Activated CD4-positive, alpha-beta T cell treated with anti-CD3 and anti-CD28 coated beads, Interleukin-2, amount 50 U/mL, for 48 hours (primary cell): Measurements from ENCODE around the gene IL22.
A peak's percentile ranks its signal among the peaks of the same experiment; 100 is the strongest.

Experiments used
- DNase-seq, 2 experiments: peaks; one replicate each; pipeline ENCODE4 v3.0.0-alpha.2; 2020

The IL22 gene, protein sequence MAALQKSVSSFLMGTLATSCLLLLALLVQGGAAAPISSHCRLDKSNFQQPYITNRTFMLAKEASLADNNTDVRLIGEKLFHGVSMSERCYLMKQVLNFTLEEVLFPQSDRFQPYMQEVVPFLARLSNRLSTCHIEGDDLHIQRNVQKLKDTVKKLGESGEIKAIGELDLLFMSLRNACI

DNA sequence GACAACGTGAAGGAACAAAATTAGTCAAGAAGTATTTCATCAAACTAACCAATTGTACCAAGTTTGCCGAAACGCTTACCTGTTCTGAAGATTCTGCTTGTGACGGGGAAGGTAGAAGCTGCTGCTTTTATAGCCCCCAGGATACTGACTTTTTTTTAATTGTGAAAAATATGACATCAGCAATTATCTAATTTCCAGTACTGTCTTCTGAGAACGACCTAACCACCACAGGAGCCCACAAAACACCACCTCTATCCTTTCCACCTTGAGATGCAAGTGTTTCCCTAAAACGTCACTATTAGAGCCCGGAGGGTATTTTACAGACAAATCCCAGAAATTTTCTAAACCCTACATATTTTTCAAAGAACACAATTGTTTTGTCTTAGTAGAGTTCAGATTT, at the start of gene IL22:
IL22 (minus strand) TSS at position 101 of the 400 bp plus-strand sequence. CDS start 156 bp downstream, outside the sequence.
- DNase-seq: no peak

- no peak for DNase-seq
These were observed 44.5 kb upstream of the IL22 start for GRCh38 chr12:68297929-68298328.

- no peak for DNase-seq
These were observed 40.8 kb upstream of the IL22 start for GRCh38 chr12:68294251-68294650.

DNA sequence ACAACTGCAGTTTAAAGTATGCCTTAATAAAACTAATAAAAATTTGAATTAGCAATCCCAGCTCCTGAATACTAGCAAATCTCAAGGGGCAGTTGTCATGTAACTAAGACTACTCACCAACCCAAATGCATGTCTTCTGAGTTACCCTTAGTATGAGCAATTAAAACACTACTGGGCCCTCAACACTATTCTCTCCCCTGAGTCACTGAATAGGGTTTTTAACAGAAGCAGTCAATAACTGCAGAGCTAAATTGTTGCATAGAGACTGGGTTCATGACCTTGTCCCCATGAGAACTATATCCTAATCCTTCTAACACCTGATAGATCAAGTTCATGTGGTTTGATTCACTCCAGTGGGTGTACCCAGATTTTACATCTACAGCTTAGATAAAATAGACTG, 39.9 kb upstream of the IL22 start:
- DNase-seq: no peak

- DNase-seq: no peak
These were observed 38.9 kb upstream of the IL22 start for GRCh38 chr12:68292151-68292943.

DNA sequence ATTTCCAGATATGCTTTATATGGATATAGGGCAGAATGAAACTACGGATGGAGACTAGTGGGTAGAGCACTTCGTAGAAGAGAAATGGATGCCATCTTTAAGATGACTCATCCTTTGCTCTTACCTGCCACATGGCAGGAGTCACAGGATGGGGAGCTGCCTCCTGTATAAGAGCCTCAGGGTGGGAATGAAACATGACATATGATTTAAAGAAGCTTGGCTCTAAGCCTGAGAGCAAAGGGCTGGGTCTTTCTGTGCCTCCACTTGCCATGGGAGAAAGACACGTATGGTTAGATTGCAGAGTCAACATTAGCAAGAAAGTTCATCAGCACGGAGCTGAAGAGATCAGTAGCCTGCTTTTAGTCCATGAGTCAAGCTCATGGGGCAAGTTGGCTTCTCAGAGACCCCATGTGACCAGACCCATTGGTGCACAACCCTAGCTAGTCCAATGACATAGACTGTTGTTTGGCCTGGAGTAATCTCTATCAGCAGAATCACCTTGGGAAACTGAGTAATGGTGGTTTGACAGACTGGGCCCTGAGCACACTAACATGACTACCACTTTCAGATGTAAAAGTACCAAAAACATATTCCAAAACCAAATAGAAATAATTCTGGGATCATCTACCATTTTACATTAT, 38.1 kb upstream of the IL22 start:
- DNase-seq: no peak

DNA sequence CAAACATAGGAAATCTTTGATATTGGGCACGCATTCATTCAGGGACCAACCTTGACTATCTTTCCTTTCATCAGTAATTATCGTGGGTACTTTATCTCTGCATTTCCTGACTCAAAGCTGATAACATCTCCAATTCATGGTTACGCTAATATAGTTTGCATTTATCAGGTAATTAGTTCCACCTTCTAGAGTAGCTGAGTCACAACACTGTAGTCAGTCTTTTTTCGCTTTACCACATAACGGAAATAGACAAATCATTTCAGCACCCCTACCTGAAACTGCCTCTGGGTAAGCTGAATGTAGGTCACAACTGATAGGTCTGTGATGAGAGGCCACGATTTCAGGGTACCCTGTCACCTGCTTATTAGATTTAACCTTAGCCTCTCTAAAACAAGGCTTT, 36.7 kb upstream of the IL22 start:
- peak; percentile 25 to 37 for DNase-seq

DNA sequence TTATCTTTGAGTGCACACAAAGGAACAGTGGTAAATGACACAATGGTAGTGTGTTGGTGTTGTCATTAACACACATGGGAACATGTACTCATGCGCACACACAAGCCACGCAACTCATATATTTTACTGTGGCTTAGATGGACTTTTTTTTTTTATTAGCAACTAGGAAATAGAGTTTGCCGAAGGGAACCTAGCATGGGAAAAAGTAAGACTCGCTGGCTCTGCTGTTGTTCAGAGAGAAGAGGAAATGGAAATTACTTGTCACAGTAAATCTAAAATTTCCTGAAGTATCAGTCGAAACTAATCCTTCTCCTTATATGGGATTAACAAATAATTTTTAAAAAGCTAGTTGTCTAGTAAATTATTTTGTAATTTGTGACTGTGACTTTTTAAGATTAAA, 33.7 kb upstream of the IL22 start:
- DNase-seq: no peak

DNA sequence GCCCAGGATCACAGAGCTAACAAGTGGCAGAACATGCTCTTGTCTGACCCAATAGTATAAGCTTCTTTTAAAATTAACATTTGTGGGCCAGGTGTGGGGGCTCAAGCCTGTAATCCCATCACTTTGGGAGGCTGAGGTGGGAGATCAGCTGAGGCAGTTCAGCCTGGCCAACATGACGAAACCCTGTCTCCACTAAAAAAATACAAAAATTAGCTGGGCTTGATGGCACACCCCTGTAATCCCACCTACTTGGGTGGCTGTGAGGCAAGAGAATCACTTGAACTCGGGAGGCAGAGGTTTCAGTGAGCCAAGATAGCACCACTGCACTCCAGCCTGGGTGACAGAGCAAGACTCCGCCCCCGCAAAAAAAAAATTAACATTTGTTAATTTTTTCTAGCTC, 33.0 kb upstream of the IL22 start:
- no peak for DNase-seq

- no peak for DNase-seq
These were observed 32.1 kb upstream of the IL22 start for GRCh38 chr12:68285541-68285940.

DNA sequence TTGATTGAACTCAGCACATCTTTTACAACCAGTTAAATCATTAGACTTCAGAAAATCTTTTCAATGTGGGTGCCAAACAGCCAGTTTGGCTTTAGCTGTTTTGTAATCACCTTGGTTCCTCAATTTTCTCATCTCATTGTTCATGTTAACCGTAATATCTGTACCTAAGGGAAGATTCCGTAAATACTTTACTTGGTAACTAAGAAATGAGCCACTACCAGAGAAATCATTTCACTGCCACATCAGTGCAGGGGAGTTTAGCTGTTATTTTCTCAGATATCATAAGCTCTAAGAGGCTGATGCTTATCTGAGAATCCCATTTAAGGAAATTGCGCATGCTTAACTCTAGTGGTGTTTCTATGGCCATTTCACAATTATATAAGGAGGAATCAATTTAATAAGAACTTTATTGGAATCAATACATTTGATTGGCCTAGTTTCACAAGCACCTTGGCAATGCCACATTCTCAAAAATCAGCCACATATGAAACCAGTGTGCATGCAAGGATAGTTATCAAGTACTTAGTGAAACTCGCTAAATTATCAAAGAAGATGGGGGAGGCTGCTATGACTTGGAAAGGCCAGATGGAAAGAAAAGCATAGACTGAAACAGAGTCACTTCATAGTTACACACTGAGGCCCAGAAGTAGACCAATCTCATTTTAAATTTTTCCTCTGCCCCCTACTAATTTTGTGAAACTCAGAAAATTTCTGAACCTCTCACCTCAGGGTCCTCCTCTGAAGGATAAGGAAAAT, 28.1 kb upstream of the IL22 start:
- DNase-seq: no peak

DNA sequence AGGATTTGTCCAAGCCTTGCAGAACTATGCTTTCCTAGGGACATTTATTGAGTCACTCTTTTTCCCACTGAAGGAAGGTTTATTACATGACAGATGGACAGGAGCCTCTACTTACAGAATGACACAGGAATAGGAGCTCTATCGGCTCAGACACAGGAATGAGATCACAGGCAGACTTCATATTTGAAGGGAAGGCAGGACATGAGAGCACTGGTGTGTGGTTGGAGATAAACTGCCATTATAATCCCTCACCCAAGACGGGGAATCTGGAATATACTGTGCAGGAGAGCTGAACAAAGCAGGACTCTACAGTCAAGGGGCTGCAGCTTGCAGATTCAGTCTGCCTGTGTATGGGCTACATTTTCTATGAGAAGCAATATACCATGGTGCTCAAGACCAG, 26.8 kb upstream of the IL22 start:
- DNase-seq: no peak

GRCh38 chr12:68279227-68280054, 26.0 kb upstream of the IL22 start:
- no peak for DNase-seq

GRCh38 chr12:68276402-68276930, 23.1 kb upstream of the IL22 start:
- DNase-seq: no peak

- DNase-seq: no peak
These were observed 19.3 kb upstream of the IL22 start for GRCh38 chr12:68272732-68273131.

- DNase-seq: no peak
These were observed 17.9 kb upstream of the IL22 start for GRCh38 chr12:68271346-68271745.

DNA sequence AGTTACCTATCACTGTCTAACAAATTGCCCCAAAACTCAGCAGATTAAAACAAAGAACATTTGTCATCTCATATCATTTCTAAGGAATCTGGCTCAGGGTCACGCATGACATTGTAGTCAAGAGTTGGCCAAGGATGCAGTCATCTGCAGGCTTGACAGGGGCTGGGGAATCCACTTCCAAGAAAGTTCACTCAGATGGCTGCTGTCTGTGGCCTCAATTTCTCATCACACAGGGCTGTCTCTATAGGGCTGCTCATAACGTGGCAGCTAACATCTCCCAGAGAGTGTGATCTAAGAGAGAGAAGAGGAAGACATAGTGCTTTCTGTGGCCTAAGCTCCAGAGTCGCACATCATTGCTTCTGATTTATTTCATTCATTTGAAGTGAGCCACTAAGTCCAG, 17.0 kb upstream of the IL22 start:
- no peak for DNase-seq

GRCh38 chr12:68269779-68270178, 16.4 kb upstream of the IL22 start:
- DNase-seq: no peak

DNA sequence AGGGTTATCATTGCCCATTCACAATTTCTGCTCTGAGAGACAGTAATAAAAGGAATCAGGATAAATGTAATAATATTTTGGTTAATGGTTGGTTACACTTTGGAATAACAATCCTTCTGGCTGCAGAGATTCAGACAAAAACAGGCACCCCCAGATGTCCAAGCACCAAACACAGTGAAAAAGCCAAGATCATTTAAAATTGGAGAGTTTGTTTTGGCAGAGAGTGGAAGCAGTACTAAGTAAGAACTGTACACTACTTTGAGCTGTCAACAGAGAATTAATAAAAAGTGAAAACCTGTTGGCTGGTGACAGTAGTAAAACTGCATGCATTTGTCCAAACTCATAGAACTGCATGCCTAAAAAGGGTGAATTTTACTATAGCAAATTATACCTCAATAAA, 15.6 kb upstream of the IL22 start:
- DNase-seq: no peak

GRCh38 chr12:68267892-68268396, 14.5 kb upstream of the IL22 start:
- no peak for DNase-seq

GRCh38 chr12:68264857-68265256, 11.5 kb upstream of the IL22 start:
- DNase-seq: no peak
